SK-N-SH (cell line): ENCODE measurements around the gene NFIA. TPM values are rescaled to one million over a fixed set of nuclear protein-coding genes. Genes with fewer than 3 reads are reported as not detected.

ENCODE experiments used
- CTCF ChIA-PET: fragments of 300-600, 350-600 bp; formaldehyde crosslinking; extraction: SDS; loops from one replicate; lab custom pipeline; 2021; lab: Yijun Ruan, JAX
- POLR2A ChIA-PET: fragments of 350-600 bp; sonication (Branson Sonifier 250); formaldehyde crosslinking; extraction: SDS; loops from one replicate; lab custom pipeline; 2020; ENCODE audit warnings: antibody characterized with exemption, inconsistent platforms; lab: Yijun Ruan, JAX
- DNase-seq: peaks from one replicate; pipeline ENCODE4 v3.0.0; 2012
- H2AFZ ChIP-seq: fragments of 200-600 bp; sonication (generic); 2 replicates; pipeline ENCODE4 v1.8.1; 2016; ENCODE audit warnings: antibody characterized with exemption, mild to moderate bottlenecking, low read depth
- H3F3A ChIP-seq: fragments of 200-600 bp; sonication (generic); replicated peaks from 2 replicates; pipeline ENCODE3; 2016; ENCODE audit warnings: antibody characterized with exemption, mild to moderate bottlenecking; ENCODE audit not compliant: insufficient read depth
- H3K27ac ChIP-seq, 2 experiments: fragments of 200-500 bp in 1 of 2; fragments of 200-600 bp in 1 of 2; sonication (Bioruptor generic) in 1 of 2; sonication (generic), shearing (Covaris generic) in 1 of 2; 2 replicates each; pipeline versions ENCODE4 v1.5.1 to v1.6.1; 2014 to 2016; ENCODE audit warnings: low read depth in 2 of 2, inconsistent platforms in 1 of 2, low read length in 1 of 2, mild to moderate bottlenecking in 1 of 2, mixed read lengths in 1 of 2
- H3K27me3 ChIP-seq: fragments of 200-600 bp; sonication (generic), shearing (Covaris generic); 2 replicates; pipeline ENCODE4 v1.6.1; 2016; ENCODE audit warnings: mixed run types; ENCODE audit not compliant: insufficient read depth
- H3K36me3 ChIP-seq, 2 experiments: fragments of 200-500 bp in 1 of 2; fragments of 200-600 bp in 1 of 2; sonication (Bioruptor generic) in 1 of 2; sonication (generic) in 1 of 2; replicated peaks in 1 of 2; 2 replicates each; pipeline versions ENCODE3 to v1.5.1; 2014 to 2016; ENCODE audit warnings: low read length in 1 of 2, mild to moderate bottlenecking in 1 of 2; ENCODE audit not compliant: insufficient read depth in 2 of 2, control insufficient read depth in 1 of 2
- H3K4me1 ChIP-seq, 2 experiments: fragments of 200-500 bp in 1 of 2; fragments of 200-600 bp in 1 of 2; sonication (Bioruptor generic) in 1 of 2; sonication (generic), shearing (Covaris generic) in 1 of 2; 2 replicates each; pipeline versions ENCODE4 v1.5.1 to v1.6.1; 2014 to 2016; ENCODE audit warnings: low read depth in 1 of 2, low read length in 1 of 2, mixed run types in 1 of 2; ENCODE audit not compliant: insufficient read depth in 2 of 2, control insufficient read depth in 1 of 2
- H3K4me2 ChIP-seq: fragments of 200-600 bp; sonication (generic), shearing (Covaris generic); 2 replicates; pipeline ENCODE4 v1.6.1; 2017; ENCODE audit warnings: mixed run types
- H3K4me3 ChIP-seq, 2 experiments: fragments of 200-500 bp in 1 of 2; fragments of 200-600 bp in 1 of 2; sonication (Bioruptor generic) in 1 of 2; sonication (generic), shearing (Covaris generic) in 1 of 2; 2 replicates each; pipeline versions ENCODE4 v1.5.1 to v1.8.1; 2014 to 2016; ENCODE audit warnings: low read depth in 2 of 2, inconsistent platforms in 1 of 2, low read length in 1 of 2, mild to moderate bottlenecking in 1 of 2, mixed read lengths in 1 of 2, moderate library complexity in 1 of 2
- H3K79me2 ChIP-seq: fragments of 200-600 bp; sonication (generic); 2 replicates; pipeline ENCODE4 v1.8.1; 2017; ENCODE audit warnings: mild to moderate bottlenecking; ENCODE audit not compliant: insufficient read depth
- H3K9ac ChIP-seq: fragments of 200-600 bp; sonication (generic); 2 replicates; pipeline ENCODE4 v1.6.1; 2017; ENCODE audit warnings: mixed run types
- H3K9me2 ChIP-seq: fragments of 200-600 bp; sonication (generic); 2 replicates; pipeline ENCODE4 v1.6.1; 2017; ENCODE audit warnings: mixed run types
- H3K9me3 ChIP-seq: fragments of 200-600 bp; sonication (generic); 2 replicates; pipeline ENCODE4 v1.6.1; 2017; ENCODE audit warnings: mixed run types, mild to moderate bottlenecking, moderate library complexity
- H4K20me1 ChIP-seq: fragments of 200-600 bp; sonication (generic); 2 replicates; pipeline ENCODE4 v1.6.1; 2017; ENCODE audit warnings: mild to moderate bottlenecking, mixed run types; ENCODE audit not compliant: insufficient read depth
- ELF1 ChIP-seq: IDR thresholded peaks from 2 replicates; pipeline ENCODE4 v1.4.0; 2012
- EP300 ChIP-seq, 2 experiments: IDR thresholded peaks; 2 replicates each; pipeline versions ENCODE4 v1.4.0 to v1.6.1; 2012; ENCODE audit warnings: borderline replicate concordance in 1 of 2, low read depth in 1 of 2, low read length in 1 of 2
- EZH2phosphoT487 ChIP-seq: fragments of 200-600 bp; sonication (generic); IDR thresholded peaks from 2 replicates; pipeline ENCODE4 v1.6.1; 2017; ENCODE audit warnings: low read depth, mixed run types, mild to moderate bottlenecking, antibody characterized with exemption, moderate library complexity, borderline replicate concordance
- FOXJ3 ChIP-seq: sonication (generic); formaldehyde crosslinking; IDR thresholded peaks from 2 replicates; pipeline ENCODE4 v1.5.1; 2020; ENCODE audit warnings: mild to moderate bottlenecking, missing genetic modification reagents
- GATA2 ChIP-seq: sonication (generic); formaldehyde crosslinking; IDR thresholded peaks from 2 replicates; pipeline ENCODE4 v1.5.0; 2020; ENCODE audit warnings: mild to moderate bottlenecking, missing genetic modification reagents
- JUND ChIP-seq: IDR thresholded peaks from 2 replicates; pipeline ENCODE4 v1.4.0; 2012
- MXI1 ChIP-seq: IDR thresholded peaks from 2 replicates; pipeline ENCODE4 v1.6.1; 2012; ENCODE audit warnings: mild to moderate bottlenecking, low read depth, low read length, improper control_type of control experiment
- NFIC ChIP-seq: IDR thresholded peaks from 2 replicates; pipeline ENCODE4 v1.4.0; 2012; ENCODE audit warnings: borderline replicate concordance
- POLR2AphosphoS5 ChIP-seq: IDR thresholded peaks from 2 replicates; pipeline ENCODE4 v1.6.1; 2012; ENCODE audit warnings: low read depth, low read length
- RCOR1 ChIP-seq: fragments of 150-350 bp; IDR thresholded peaks from 2 replicates; pipeline ENCODE4 v1.6.1; 2017; ENCODE audit warnings: antibody characterized with exemption, low read length
- RFX5 ChIP-seq: IDR thresholded peaks from 2 replicates; pipeline ENCODE4 v1.6.1; 2012; ENCODE audit warnings: mild to moderate bottlenecking, improper control_type of control experiment, low read length
- SMC3 ChIP-seq: IDR thresholded peaks from 2 replicates; pipeline ENCODE4 v1.6.1; 2012; ENCODE audit warnings: low read depth, low read length, improper control_type of control experiment
- TCF12 ChIP-seq: IDR thresholded peaks from 2 replicates; pipeline ENCODE4 v1.4.0; 2012
- TEAD4 ChIP-seq: IDR thresholded peaks from 2 replicates; pipeline ENCODE4 v1.4.0; 2012; ENCODE audit warnings: mild to moderate bottlenecking, borderline replicate concordance; ENCODE audit not compliant: insufficient read depth
- YY1 ChIP-seq: IDR thresholded peaks from 2 replicates; pipeline ENCODE4 v1.4.0; 2012; ENCODE audit warnings: low read depth, mild to moderate bottlenecking
- WGBS: methylation state at CpG from one replicate; pipeline ENCODE4 v1.1.6; 2017; ENCODE audit warnings: low lambda C conversion rate; 5-methylcytosine and 5-hydroxymethylcytosine counted together
- polyA plus RNA-seq, 3 experiments: library from polyadenylated mRNA; depleted of rRNA; stranded (reverse); fragments of >200 nt; gene quantifications; 2 replicates each; pipeline ENCODE4 v1.2.3, GENCODE V29; 2012
- TF ChIP-seq, protein P1 (sequence below): fragments of 150-350 bp; IDR thresholded peaks from 2 replicates; pipeline ENCODE4 v1.6.1; 2016; ENCODE audit warnings: mild to moderate bottlenecking, low read depth, low read length
- TF ChIP-seq, protein P2 (sequence below): fragments of 200-600 bp; sonication (generic); IDR thresholded peaks from 2 replicates; pipeline ENCODE4 v1.6.1; 2017; ENCODE audit warnings: antibody characterized with exemption, mild to moderate bottlenecking, moderate library complexity
- TF ChIP-seq, protein P3 (sequence below): IDR thresholded peaks from 2 replicates; pipeline ENCODE4 v1.4.0; 2012; ENCODE audit warnings: low read depth, borderline replicate concordance
- TF ChIP-seq, protein P4 (sequence below): IDR thresholded peaks from 2 replicates; pipeline ENCODE4 v1.6.1; 2012; ENCODE audit warnings: mild to moderate bottlenecking, low read depth, low read length, moderate library complexity

Gene NFIA
- polyA plus RNA-seq, 1 of the 3 experiments (the other 2 are of a cell fraction), result 3.3 TPM

DNA sequence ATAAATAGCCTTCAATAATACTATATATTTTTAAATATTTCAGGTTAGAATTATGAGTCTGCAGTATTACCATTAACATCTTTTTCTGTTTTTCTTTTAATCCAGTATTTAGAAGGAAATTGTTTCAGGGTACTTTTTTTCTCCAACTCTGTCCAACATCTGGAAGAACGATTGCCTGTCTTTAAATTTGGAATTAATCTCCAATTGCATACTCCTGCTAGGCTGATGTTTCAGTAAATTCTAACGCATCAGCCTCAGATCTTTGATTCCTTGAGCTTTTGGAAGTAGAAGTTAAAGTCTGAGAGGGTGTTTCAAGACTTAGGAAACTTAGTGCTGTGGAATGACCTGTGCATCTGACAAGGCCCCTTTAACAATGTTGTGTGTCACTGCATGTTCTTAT is 20.3 kb downstream of the NFIA start:
- H3K27me3 ChIP-seq, result no peaks in the 10 kb centered on the region
- POLR2A ChIA-PET, result no interaction called here
- H4K20me1 ChIP-seq, result no peaks in the 10 kb centered on the region; the same call in 1 of the 2 replicates
- H3K79me2 ChIP-seq, result peaks cover 18% of the 10 kb centered on the region
- H3K27ac ChIP-seq, result no peak overlapping the region
- H3K9me3 ChIP-seq, result peaks cover 5% of the 10 kb centered on the region; the same call in 1 of the 2 replicates
- DNase-seq, result no peak
- TF ChIP-seq GATA2 (CRISPR knock-in tag) (no peak), NFIC (no peak), EP300 (IDR thresholded peaks at IDR 0.05; ENCODE audit: borderline replicate concordance in 1 of 2, low read depth in 1 of 2, low read length in 1 of 2) (no peak), RFX5 (no peak), TCF12 (no peak), POLR2AphosphoS5 (no peak), MXI1 (no peak), JUND (no peak), SMC3 (no peak), RCOR1 (no peak), YY1 (no peak), ELF1 (no peak), EZH2phosphoT487 (no peak), TEAD4 (no peak), FOXJ3 (CRISPR knock-in tag) (no peak)
- TF ChIP-seq, protein P1, sequence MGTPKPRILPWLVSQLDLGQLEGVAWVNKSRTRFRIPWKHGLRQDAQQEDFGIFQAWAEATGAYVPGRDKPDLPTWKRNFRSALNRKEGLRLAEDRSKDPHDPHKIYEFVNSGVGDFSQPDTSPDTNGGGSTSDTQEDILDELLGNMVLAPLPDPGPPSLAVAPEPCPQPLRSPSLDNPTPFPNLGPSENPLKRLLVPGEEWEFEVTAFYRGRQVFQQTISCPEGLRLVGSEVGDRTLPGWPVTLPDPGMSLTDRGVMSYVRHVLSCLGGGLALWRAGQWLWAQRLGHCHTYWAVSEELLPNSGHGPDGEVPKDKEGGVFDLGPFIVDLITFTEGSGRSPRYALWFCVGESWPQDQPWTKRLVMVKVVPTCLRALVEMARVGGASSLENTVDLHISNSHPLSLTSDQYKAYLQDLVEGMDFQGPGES, result no peak
- TF ChIP-seq, protein P2, sequence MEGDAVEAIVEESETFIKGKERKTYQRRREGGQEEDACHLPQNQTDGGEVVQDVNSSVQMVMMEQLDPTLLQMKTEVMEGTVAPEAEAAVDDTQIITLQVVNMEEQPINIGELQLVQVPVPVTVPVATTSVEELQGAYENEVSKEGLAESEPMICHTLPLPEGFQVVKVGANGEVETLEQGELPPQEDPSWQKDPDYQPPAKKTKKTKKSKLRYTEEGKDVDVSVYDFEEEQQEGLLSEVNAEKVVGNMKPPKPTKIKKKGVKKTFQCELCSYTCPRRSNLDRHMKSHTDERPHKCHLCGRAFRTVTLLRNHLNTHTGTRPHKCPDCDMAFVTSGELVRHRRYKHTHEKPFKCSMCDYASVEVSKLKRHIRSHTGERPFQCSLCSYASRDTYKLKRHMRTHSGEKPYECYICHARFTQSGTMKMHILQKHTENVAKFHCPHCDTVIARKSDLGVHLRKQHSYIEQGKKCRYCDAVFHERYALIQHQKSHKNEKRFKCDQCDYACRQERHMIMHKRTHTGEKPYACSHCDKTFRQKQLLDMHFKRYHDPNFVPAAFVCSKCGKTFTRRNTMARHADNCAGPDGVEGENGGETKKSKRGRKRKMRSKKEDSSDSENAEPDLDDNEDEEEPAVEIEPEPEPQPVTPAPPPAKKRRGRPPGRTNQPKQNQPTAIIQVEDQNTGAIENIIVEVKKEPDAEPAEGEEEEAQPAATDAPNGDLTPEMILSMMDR, result no peak
- TF ChIP-seq, protein P3, sequence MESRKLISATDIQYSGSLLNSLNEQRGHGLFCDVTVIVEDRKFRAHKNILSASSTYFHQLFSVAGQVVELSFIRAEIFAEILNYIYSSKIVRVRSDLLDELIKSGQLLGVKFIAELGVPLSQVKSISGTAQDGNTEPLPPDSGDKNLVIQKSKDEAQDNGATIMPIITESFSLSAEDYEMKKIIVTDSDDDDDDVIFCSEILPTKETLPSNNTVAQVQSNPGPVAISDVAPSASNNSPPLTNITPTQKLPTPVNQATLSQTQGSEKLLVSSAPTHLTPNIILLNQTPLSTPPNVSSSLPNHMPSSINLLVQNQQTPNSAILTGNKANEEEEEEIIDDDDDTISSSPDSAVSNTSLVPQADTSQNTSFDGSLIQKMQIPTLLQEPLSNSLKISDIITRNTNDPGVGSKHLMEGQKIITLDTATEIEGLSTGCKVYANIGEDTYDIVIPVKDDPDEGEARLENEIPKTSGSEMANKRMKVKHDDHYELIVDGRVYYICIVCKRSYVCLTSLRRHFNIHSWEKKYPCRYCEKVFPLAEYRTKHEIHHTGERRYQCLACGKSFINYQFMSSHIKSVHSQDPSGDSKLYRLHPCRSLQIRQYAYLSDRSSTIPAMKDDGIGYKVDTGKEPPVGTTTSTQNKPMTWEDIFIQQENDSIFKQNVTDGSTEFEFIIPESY, result no peak
- TF ChIP-seq, protein P4, sequence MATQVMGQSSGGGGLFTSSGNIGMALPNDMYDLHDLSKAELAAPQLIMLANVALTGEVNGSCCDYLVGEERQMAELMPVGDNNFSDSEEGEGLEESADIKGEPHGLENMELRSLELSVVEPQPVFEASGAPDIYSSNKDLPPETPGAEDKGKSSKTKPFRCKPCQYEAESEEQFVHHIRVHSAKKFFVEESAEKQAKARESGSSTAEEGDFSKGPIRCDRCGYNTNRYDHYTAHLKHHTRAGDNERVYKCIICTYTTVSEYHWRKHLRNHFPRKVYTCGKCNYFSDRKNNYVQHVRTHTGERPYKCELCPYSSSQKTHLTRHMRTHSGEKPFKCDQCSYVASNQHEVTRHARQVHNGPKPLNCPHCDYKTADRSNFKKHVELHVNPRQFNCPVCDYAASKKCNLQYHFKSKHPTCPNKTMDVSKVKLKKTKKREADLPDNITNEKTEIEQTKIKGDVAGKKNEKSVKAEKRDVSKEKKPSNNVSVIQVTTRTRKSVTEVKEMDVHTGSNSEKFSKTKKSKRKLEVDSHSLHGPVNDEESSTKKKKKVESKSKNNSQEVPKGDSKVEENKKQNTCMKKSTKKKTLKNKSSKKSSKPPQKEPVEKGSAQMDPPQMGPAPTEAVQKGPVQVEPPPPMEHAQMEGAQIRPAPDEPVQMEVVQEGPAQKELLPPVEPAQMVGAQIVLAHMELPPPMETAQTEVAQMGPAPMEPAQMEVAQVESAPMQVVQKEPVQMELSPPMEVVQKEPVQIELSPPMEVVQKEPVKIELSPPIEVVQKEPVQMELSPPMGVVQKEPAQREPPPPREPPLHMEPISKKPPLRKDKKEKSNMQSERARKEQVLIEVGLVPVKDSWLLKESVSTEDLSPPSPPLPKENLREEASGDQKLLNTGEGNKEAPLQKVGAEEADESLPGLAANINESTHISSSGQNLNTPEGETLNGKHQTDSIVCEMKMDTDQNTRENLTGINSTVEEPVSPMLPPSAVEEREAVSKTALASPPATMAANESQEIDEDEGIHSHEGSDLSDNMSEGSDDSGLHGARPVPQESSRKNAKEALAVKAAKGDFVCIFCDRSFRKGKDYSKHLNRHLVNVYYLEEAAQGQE, result no peak
- H2AFZ ChIP-seq, result no peak overlapping the region
- peaks cover 1 to 7% of the 10 kb centered on the region in 2 experiments for H3K36me3 ChIP-seq
- no peaks in the 10 kb centered on the region; the same call in 1 of the 2 replicates for H3K9me2 ChIP-seq
- WGBS, result 98% methylated on average over 2 of the region's 2 CpGs
- peaks cover 0 to 18% of the 10 kb centered on the region in 2 experiments; a peak in 2 of 4 replicates for H3K4me1 ChIP-seq
- H3K4me3 ChIP-seq, result no peak overlapping the region
- H3K4me2 ChIP-seq, result no peak overlapping the region
- H3F3A ChIP-seq, result no peaks in the 10 kb centered on the region
- CTCF ChIA-PET, result interaction anchor here (0.8 to 2.3 kb wide), 4 partner anchors 12 to 145 kb away, joined by 3 to 10 read pairs (median 3); no protein-coding TSS in a partner anchor
- no peak overlapping the region for H3K9ac ChIP-seq
